MM.1S (cell line): ENCODE measurements around the gene PLXNA2.

Experiments
- DNase-seq: peaks from one replicate; pipeline ENCODE4 v3.0.0-alpha.2; 2015
- H2AFZ ChIP-seq: fragments of 300-600 bp; sonication (generic); 2 replicates; pipeline ENCODE4 v1.6.0; 2016; ENCODE audit warnings: antibody characterized with exemption, low read length
- H3F3A ChIP-seq: fragments of 300-600 bp; sonication (generic); 2 replicates; pipeline ENCODE4 v1.6.1; 2016; ENCODE audit warnings: mild to moderate bottlenecking, antibody characterized with exemption, low read length, moderate library complexity, mixed read lengths; ENCODE audit not compliant: insufficient read depth
- H3K27ac ChIP-seq: fragments of 300-600 bp; sonication (generic); 2 replicates; pipeline ENCODE4 v1.5.1; 2016; ENCODE audit warnings: mild to moderate bottlenecking, low read length
- H3K27me3 ChIP-seq: fragments of 300-600 bp; sonication (generic); replicated peaks from 2 replicates; pipeline ENCODE4 v1.6.0; 2016; ENCODE audit warnings: low read length; ENCODE audit not compliant: insufficient read depth
- H3K36me3 ChIP-seq: fragments of 300-600 bp; sonication (generic); replicated peaks from 2 replicates; pipeline ENCODE4 v1.6.1; 2016; ENCODE audit warnings: mild to moderate bottlenecking, low read length, mixed read lengths; ENCODE audit not compliant: insufficient read depth
- H3K4me1 ChIP-seq: fragments of 300-600 bp; sonication (generic); 2 replicates; pipeline ENCODE4 v1.6.1; 2016; ENCODE audit warnings: low read length, mixed read lengths
- H3K4me2 ChIP-seq: fragments of 300-600 bp; sonication (generic); 2 replicates; pipeline ENCODE4 v1.6.0; 2016; ENCODE audit warnings: low read depth, low read length
- H3K4me3 ChIP-seq: fragments of 300-600 bp; sonication (generic); 2 replicates; pipeline ENCODE4 v1.5.1; 2016; ENCODE audit warnings: low read length, mixed read lengths
- H3K79me2 ChIP-seq: fragments of 300-600 bp; sonication (generic); 2 replicates; pipeline ENCODE4 v1.6.1; 2016; ENCODE audit warnings: mixed run types, low read length, mixed read lengths
- H3K9ac ChIP-seq: fragments of 300-600 bp; sonication (generic); 2 replicates; pipeline ENCODE4 v1.6.1; 2016; ENCODE audit warnings: low read length, mixed read lengths
- H3K9me2 ChIP-seq: fragments of 300-600 bp; sonication (generic); replicated peaks from 2 replicates; pipeline ENCODE4 v1.6.1; 2016; ENCODE audit warnings: mild to moderate bottlenecking, low read length, mixed read lengths; ENCODE audit not compliant: insufficient read depth
- H3K9me3 ChIP-seq: fragments of 300-600 bp; sonication (generic); replicated peaks from 2 replicates; pipeline ENCODE4 v1.6.1; 2016; ENCODE audit warnings: mild to moderate bottlenecking, low read length, mixed read lengths; ENCODE audit not compliant: insufficient read depth
- H4K20me1 ChIP-seq: fragments of 300-600 bp; sonication (generic); 2 replicates; pipeline ENCODE4 v1.6.1; 2016; ENCODE audit warnings: mild to moderate bottlenecking, low read length, moderate library complexity, mixed read lengths; ENCODE audit not compliant: insufficient read depth
- CTCF ChIP-seq: fragments of 300-600 bp; sonication (generic); IDR thresholded peaks from 2 replicates; pipeline ENCODE4 v1.5.1; 2016; ENCODE audit warnings: antibody characterized with exemption, low read length, mixed read lengths
- EZH2 ChIP-seq: fragments of 300-600 bp; sonication (generic); optimal IDR thresholded peaks from 2 replicates; pipeline ENCODE3; 2017; ENCODE audit warnings: low read depth, mild to moderate bottlenecking, antibody characterized with exemption, low read length, mixed read lengths
- EZH2phosphoT487 ChIP-seq: fragments of 300-600 bp; sonication (generic); IDR thresholded peaks from 2 replicates; pipeline ENCODE4 v1.6.1; 2018; ENCODE audit warnings: antibody characterized with exemption, low read length

PLXNA2 gene

GRCh38 chr1:208164609-208165008, 79.6 kb downstream of the PLXNA2 start:
- TF ChIP-seq EZH2phosphoT487 (no peak), CTCF (no peak), EZH2 (no peak)

GRCh38 chr1:208163539-208163938, 80.6 kb downstream of the PLXNA2 start:
- no peak overlapping the region for H3K27ac ChIP-seq
- H3F3A ChIP-seq = no peaks in the 10 kb centered on the region
- H3K79me2 ChIP-seq = no peaks in the 10 kb centered on the region
- no peak for TF ChIP-seq CTCF
- no peak overlapping the region for H3K9ac ChIP-seq
- H4K20me1 ChIP-seq = no peaks in the 10 kb centered on the region
- DNase-seq = no peak
- H3K4me2 ChIP-seq = no peak overlapping the region
- no peaks in the 10 kb centered on the region for H3K4me1 ChIP-seq
- H3K36me3 ChIP-seq = no peaks in the 10 kb centered on the region
- no peaks in the 10 kb centered on the region for H3K9me2 ChIP-seq
- H3K9me3 ChIP-seq = no peaks in the 10 kb centered on the region
- no peak overlapping the region for H2AFZ ChIP-seq
- H3K4me3 ChIP-seq = no peak overlapping the region
- no peaks in the 10 kb centered on the region for H3K27me3 ChIP-seq

More at GRCh38 chr1:208164609-208165008, 79.6 kb downstream of the PLXNA2 start:
- Histone ChIP-seq H3K36me3 (no peaks in the 10 kb centered on the region), H3K79me2 (no peaks in the 10 kb centered on the region), H4K20me1 (no peaks in the 10 kb centered on the region), H3K9me2 (no peaks in the 10 kb centered on the region), H3K4me2 (no peak overlapping the region), H3K4me1 (no peaks in the 10 kb centered on the region), H3K27me3 (no peaks in the 10 kb centered on the region), H3K9ac (no peak overlapping the region), H3F3A (no peaks in the 10 kb centered on the region), H2AFZ (no peak overlapping the region), H3K27ac (no peak overlapping the region), H3K4me3 (no peak overlapping the region), H3K9me3 (no peaks in the 10 kb centered on the region)
- no peak for DNase-seq

GRCh38 chr1:208162903-208163302, 81.3 kb downstream of the PLXNA2 start:
- H3K9me2 ChIP-seq = no peaks in the 10 kb centered on the region
- TF ChIP-seq EZH2 (no peak), EZH2phosphoT487 (no peak), CTCF (no peak)
- H3K9ac ChIP-seq = no peak overlapping the region
- H3F3A ChIP-seq = no peaks in the 10 kb centered on the region
- no peaks in the 10 kb centered on the region for H3K4me1 ChIP-seq
- H3K9me3 ChIP-seq = no peaks in the 10 kb centered on the region
- H3K36me3 ChIP-seq = no peaks in the 10 kb centered on the region
- H2AFZ ChIP-seq = no peak overlapping the region
- no peak for DNase-seq
- H3K79me2 ChIP-seq = no peaks in the 10 kb centered on the region
- no peaks in the 10 kb centered on the region for H4K20me1 ChIP-seq
- H3K27ac ChIP-seq = no peak overlapping the region
- no peak overlapping the region for H3K4me3 ChIP-seq
- H3K27me3 ChIP-seq = no peaks in the 10 kb centered on the region
- H3K4me2 ChIP-seq = no peak overlapping the region
